Measurements from ENCODE around the gene GRIP2.

DNA sequence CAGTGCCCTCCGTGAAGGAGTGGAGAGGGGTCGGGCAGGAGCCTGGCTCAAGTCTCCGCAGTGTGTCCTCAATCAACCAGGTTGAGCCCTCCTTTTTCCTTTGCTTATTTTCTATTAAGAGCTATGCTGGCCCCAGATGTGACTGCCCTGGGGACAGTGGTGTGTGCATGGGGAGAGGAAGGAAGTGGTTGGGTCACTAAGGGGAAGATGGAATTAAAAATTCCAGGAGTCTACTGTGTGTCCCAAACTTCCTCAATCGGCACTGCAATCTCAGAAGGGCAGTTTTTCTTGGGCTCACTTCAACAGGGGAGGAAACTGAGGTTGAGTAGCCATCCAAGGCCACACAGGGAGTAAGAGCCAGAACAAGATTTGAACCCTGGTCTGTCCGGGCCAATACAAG is 13.7 kb upstream of the GRIP2 start:
- TF ChIP-seq YY1 (IDR thresholded peaks at IDR 0.05; ENCODE audit: borderline replicate concordance in 1 of 3, control insufficient read depth in 1 of 3, extremely low read depth in 1 of 3, insufficient read depth in 3 of 3, insufficient read length in 1 of 3, insufficient replicate concordance in 2 of 3, low read depth in 1 of 3, low read length in 2 of 3) (no peak), XRCC4 (IDR thresholded peaks at IDR 0.05; ENCODE audit: extremely low read depth, insufficient read depth, insufficient read length) (no peak), CEBPB (tag; IDR thresholded peaks at IDR 0.05) (no peak), CREM (IDR thresholded peaks at IDR 0.05; ENCODE audit: low read depth) (no peak), MAFK (IDR thresholded peaks at IDR 0.05; ENCODE audit: low read length) (no peak), RAD21 (CRISPR knock-in tag; conservative IDR thresholded peaks at IDR 0.05 in 1 of 2, IDR thresholded peaks at IDR 0.05 in 1 of 2) (no peak), POLR2A (conservative IDR thresholded peaks at IDR 0.05) (no peak), HMG20B (CRISPR knock-in tag; IDR thresholded peaks at IDR 0.05) (no peak), TCF7L2 (IDR thresholded peaks at IDR 0.05; ENCODE audit: low read depth, low read length) (no peak)
- TF ChIP-seq, protein P1, sequence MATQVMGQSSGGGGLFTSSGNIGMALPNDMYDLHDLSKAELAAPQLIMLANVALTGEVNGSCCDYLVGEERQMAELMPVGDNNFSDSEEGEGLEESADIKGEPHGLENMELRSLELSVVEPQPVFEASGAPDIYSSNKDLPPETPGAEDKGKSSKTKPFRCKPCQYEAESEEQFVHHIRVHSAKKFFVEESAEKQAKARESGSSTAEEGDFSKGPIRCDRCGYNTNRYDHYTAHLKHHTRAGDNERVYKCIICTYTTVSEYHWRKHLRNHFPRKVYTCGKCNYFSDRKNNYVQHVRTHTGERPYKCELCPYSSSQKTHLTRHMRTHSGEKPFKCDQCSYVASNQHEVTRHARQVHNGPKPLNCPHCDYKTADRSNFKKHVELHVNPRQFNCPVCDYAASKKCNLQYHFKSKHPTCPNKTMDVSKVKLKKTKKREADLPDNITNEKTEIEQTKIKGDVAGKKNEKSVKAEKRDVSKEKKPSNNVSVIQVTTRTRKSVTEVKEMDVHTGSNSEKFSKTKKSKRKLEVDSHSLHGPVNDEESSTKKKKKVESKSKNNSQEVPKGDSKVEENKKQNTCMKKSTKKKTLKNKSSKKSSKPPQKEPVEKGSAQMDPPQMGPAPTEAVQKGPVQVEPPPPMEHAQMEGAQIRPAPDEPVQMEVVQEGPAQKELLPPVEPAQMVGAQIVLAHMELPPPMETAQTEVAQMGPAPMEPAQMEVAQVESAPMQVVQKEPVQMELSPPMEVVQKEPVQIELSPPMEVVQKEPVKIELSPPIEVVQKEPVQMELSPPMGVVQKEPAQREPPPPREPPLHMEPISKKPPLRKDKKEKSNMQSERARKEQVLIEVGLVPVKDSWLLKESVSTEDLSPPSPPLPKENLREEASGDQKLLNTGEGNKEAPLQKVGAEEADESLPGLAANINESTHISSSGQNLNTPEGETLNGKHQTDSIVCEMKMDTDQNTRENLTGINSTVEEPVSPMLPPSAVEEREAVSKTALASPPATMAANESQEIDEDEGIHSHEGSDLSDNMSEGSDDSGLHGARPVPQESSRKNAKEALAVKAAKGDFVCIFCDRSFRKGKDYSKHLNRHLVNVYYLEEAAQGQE (IDR thresholded peaks at IDR 0.05; ENCODE audit: borderline replicate concordance) = no peak
- TF ChIP-seq, protein P1 (CRISPR knock-in tag; IDR thresholded peaks at IDR 0.05; ENCODE audit: low read depth) = no peak
- TF ChIP-seq, protein P2, sequence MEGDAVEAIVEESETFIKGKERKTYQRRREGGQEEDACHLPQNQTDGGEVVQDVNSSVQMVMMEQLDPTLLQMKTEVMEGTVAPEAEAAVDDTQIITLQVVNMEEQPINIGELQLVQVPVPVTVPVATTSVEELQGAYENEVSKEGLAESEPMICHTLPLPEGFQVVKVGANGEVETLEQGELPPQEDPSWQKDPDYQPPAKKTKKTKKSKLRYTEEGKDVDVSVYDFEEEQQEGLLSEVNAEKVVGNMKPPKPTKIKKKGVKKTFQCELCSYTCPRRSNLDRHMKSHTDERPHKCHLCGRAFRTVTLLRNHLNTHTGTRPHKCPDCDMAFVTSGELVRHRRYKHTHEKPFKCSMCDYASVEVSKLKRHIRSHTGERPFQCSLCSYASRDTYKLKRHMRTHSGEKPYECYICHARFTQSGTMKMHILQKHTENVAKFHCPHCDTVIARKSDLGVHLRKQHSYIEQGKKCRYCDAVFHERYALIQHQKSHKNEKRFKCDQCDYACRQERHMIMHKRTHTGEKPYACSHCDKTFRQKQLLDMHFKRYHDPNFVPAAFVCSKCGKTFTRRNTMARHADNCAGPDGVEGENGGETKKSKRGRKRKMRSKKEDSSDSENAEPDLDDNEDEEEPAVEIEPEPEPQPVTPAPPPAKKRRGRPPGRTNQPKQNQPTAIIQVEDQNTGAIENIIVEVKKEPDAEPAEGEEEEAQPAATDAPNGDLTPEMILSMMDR (IDR thresholded peaks at IDR 0.05 in 2 of 3, conservative IDR thresholded peaks at IDR 0.05 in 1 of 3; ENCODE audit: insufficient read depth in 2 of 3, low read depth in 1 of 3, low read length in 3 of 3) = no peak

All from K562 (cell line).